ENCODE results near the gene P2RY8. TPM values are rescaled to one million over a fixed set of nuclear protein-coding genes. Genes with fewer than 3 reads are reported as not detected.
"Not testable (repeated sequence)": the region's sequence is repeated elsewhere in the genome, so short reads cannot be mapped to it uniquely, and the experiment has no call there.

P2RY8 gene
- total RNA-seq, 2 experiments from 2014 or later = 9.8 to 10.6 TPM

- no peak for DNase-seq
- CTCF ChIA-PET = no interaction called here
- Mint-ChIP-seq H3K27me3 (ENCODE audit: low read depth) (no peaks in the 10 kb centered on the region), H3K4me3 (no peak overlapping the region), H3K4me1 (ENCODE audit: low read depth) (peaks cover 40% of the 10 kb centered on the region), H3K9me3 (peaks cover 8% of the 10 kb centered on the region), H3K27ac (no peak overlapping the region), H3K36me3 (ENCODE audit: low read depth) (no peaks in the 10 kb centered on the region)
- intact Hi-C loops (cut with micrococcal nuclease) = loop anchor here (1.0 kb wide), 1 partner anchor 9 kb away; no protein-coding TSS in a partner anchor
These were observed 21.9 kb upstream of the P2RY8 start for GRCh38 chrX:1558761-1559468.

- CTCF ChIA-PET; H3K36me3 Mint-ChIP-seq (ENCODE audit: low read depth); DNase-seq; H3K27me3 Mint-ChIP-seq (ENCODE audit: low read depth); H3K27ac Mint-ChIP-seq; H3K4me3 Mint-ChIP-seq; intact Hi-C loops (cut with micrococcal nuclease): not testable (repeated sequence)
- Mint-ChIP-seq H3K9me3 (peaks cover 11% of the 10 kb centered on the region), H3K4me1 (ENCODE audit: low read depth) (peaks cover 46% of the 10 kb centered on the region)
These were observed 20.5 kb upstream of the P2RY8 start for GRCh38 chrX:1557442-1557841.

- Mint-ChIP-seq H3K36me3 (ENCODE audit: low read depth) (no peaks in the 10 kb centered on the region), H3K9me3 (peaks cover 17% of the 10 kb centered on the region), H3K4me1 (ENCODE audit: low read depth) (peaks cover 49% of the 10 kb centered on the region), H3K27me3 (ENCODE audit: low read depth) (no peaks in the 10 kb centered on the region), H3K4me3 (no peak overlapping the region), H3K27ac (no peak overlapping the region)
- CTCF ChIA-PET = no interaction called here
- intact Hi-C loops (cut with micrococcal nuclease) = no loop called here
- no peak for DNase-seq
These were observed 18.4 kb upstream of the P2RY8 start for GRCh38 chrX:1555370-1555769.

- intact Hi-C loops (cut with micrococcal nuclease) = no loop called here
- DNase-seq = peak; percentile 41
- Mint-ChIP-seq H3K27ac (peak overlapping the region; percentile 79), H3K4me3 (peak overlapping the region; percentile 26), H3K27me3 (ENCODE audit: low read depth) (no peaks in the 10 kb centered on the region), H3K9me3 (peaks cover 17% of the 10 kb centered on the region), H3K36me3 (ENCODE audit: low read depth) (no peaks in the 10 kb centered on the region), H3K4me1 (ENCODE audit: low read depth) (peaks cover 49% of the 10 kb centered on the region)
- CTCF ChIA-PET = no interaction called here
These were observed 17.7 kb upstream of the P2RY8 start for GRCh38 chrX:1554469-1555210.

GRCh38 chrX:1551959-1552546, 15.1 kb upstream of the P2RY8 start:
- Mint-ChIP-seq H3K4me1 (ENCODE audit: low read depth) (peaks cover 48% of the 10 kb centered on the region), H3K4me3 (no peak overlapping the region), H3K27me3 (ENCODE audit: low read depth) (no peaks in the 10 kb centered on the region), H3K27ac (peak overlapping the region; percentile 34), H3K9me3 (peaks cover 17% of the 10 kb centered on the region), H3K36me3 (ENCODE audit: low read depth) (no peaks in the 10 kb centered on the region)
- DNase-seq = no peak
- CTCF ChIA-PET = no interaction called here
- intact Hi-C loops (cut with micrococcal nuclease) = no loop called here

- intact Hi-C loops (cut with micrococcal nuclease) = no loop called here
- H3K27me3 Mint-ChIP-seq (ENCODE audit: low read depth) = no peaks in the 10 kb centered on the region
- DNase-seq = no peak
- no peaks in the 10 kb centered on the region for H3K9me3 Mint-ChIP-seq
- peaks cover 25% of the 10 kb centered on the region for H3K4me1 Mint-ChIP-seq (ENCODE audit: low read depth)
- no peak overlapping the region for H3K27ac Mint-ChIP-seq
- CTCF ChIA-PET = no interaction called here
- H3K4me3 Mint-ChIP-seq = no peak overlapping the region
- no peaks in the 10 kb centered on the region for H3K36me3 Mint-ChIP-seq (ENCODE audit: low read depth)
These were observed 9.8 kb upstream of the P2RY8 start for GRCh38 chrX:1546691-1547251.

GRCh38 chrX:1545776-1546408, 8.9 kb upstream of the P2RY8 start:
- no peaks in the 10 kb centered on the region for H3K36me3 Mint-ChIP-seq (ENCODE audit: low read depth)
- no peak overlapping the region for H3K4me3 Mint-ChIP-seq
- no peaks in the 10 kb centered on the region for H3K27me3 Mint-ChIP-seq (ENCODE audit: low read depth)
- H3K4me1 Mint-ChIP-seq (ENCODE audit: low read depth) = peaks cover 16% of the 10 kb centered on the region
- H3K9me3 Mint-ChIP-seq = no peaks in the 10 kb centered on the region
- H3K27ac Mint-ChIP-seq = peak overlapping the region; percentile 5
- CTCF ChIA-PET = no interaction called here
- no peak for DNase-seq
- intact Hi-C loops (cut with micrococcal nuclease) = no loop called here

GRCh38 chrX:1542994-1543725, 6.2 kb upstream of the P2RY8 start:
- DNase-seq = no peak
- Mint-ChIP-seq H3K4me3 (no peak overlapping the region), H3K36me3 (ENCODE audit: low read depth) (no peaks in the 10 kb centered on the region), H3K4me1 (ENCODE audit: low read depth) (peaks cover 10% of the 10 kb centered on the region), H3K9me3 (no peaks in the 10 kb centered on the region), H3K27me3 (ENCODE audit: low read depth) (no peaks in the 10 kb centered on the region), H3K27ac (no peak overlapping the region)
- CTCF ChIA-PET = no interaction called here
- intact Hi-C loops (cut with micrococcal nuclease) = no loop called here

GRCh38 chrX:1539146-1539545, 2.2 kb upstream of the P2RY8 start:
- H3K4me3 Mint-ChIP-seq; H3K27ac Mint-ChIP-seq; DNase-seq; H3K36me3 Mint-ChIP-seq (ENCODE audit: low read depth); H3K9me3 Mint-ChIP-seq; H3K27me3 Mint-ChIP-seq (ENCODE audit: low read depth); CTCF ChIA-PET: not testable (repeated sequence)
- peaks cover 13% of the 10 kb centered on the region for H3K4me1 Mint-ChIP-seq (ENCODE audit: low read depth)
- intact Hi-C loops (cut with micrococcal nuclease) = loop anchor here (5.0 kb wide), 1 partner anchor 332 kb away; no protein-coding TSS in a partner anchor

GRCh38 chrX:1537716-1538090, 718 bp upstream of the P2RY8 start:
- CTCF ChIA-PET; H3K27me3 Mint-ChIP-seq (ENCODE audit: low read depth); H3K36me3 Mint-ChIP-seq (ENCODE audit: low read depth); DNase-seq; H3K9me3 Mint-ChIP-seq: not testable (repeated sequence)
- intact Hi-C loops (cut with micrococcal nuclease) = loop anchor here (1.0 to 5.0 kb wide), 10 partner anchors 33 to 330 kb away; partner anchors contain the start of gene SLC25A6
- Mint-ChIP-seq H3K27ac (peak overlapping the region; percentile 97), H3K4me1 (ENCODE audit: low read depth) (peaks cover 15% of the 10 kb centered on the region), H3K4me3 (peak overlapping the region; percentile 91)

- intact Hi-C loops (cut with micrococcal nuclease) = loop anchor here (1.0 to 5.0 kb wide), 12 partner anchors 15 to 329 kb away; partner anchors contain the start of gene SLC25A6
- peak overlapping the region; percentile 97 for H3K27ac Mint-ChIP-seq
- H3K36me3 Mint-ChIP-seq (ENCODE audit: low read depth) = peaks cover 3% of the 10 kb centered on the region
- no peak for DNase-seq
- no peaks in the 10 kb centered on the region for H3K9me3 Mint-ChIP-seq
- peak overlapping the region; percentile 91 for H3K4me3 Mint-ChIP-seq
- peaks cover 15% of the 10 kb centered on the region for H3K4me1 Mint-ChIP-seq (ENCODE audit: low read depth)
- H3K27me3 Mint-ChIP-seq (ENCODE audit: low read depth) = no peaks in the 10 kb centered on the region
- CTCF ChIA-PET = no interaction called here
These were observed 314 bp downstream of the P2RY8 start for GRCh38 chrX:1536712-1537030.

Measured in activated naive CD4-positive, alpha-beta T cell treated with anti-CD3 and anti-CD28 coated beads for 36 hours (primary cell).